ENCODE measurements around the gene RANBP3L. TPM values are rescaled to one million over a fixed set of nuclear protein-coding genes. Genes with fewer than 3 reads are reported as not detected.

Gene RANBP3L
- polyA plus RNA-seq, 1 donor = 0.60 TPM

- Histone ChIP-seq H3K27ac (ENCODE audit: low read length) (no peak overlapping the region), H3K36me3 (ENCODE audit: control insufficient read depth, insufficient read depth, low read length) (no peaks in the 10 kb centered on the region), H3K4me3 (ENCODE audit: low read length) (no peak overlapping the region), H3K4me1 (ENCODE audit: control insufficient read depth, insufficient read depth, low read length) (no peaks in the 10 kb centered on the region), H3K9me3 (ENCODE audit: control insufficient read depth, low read depth, low read length) (no peaks in the 10 kb centered on the region), H3K27me3 (ENCODE audit: control insufficient read depth, insufficient read depth, low read length) (peaks cover 9% of the 10 kb centered on the region)
- WGBS (ENCODE audit: insufficient coverage, low lambda C conversion rate) = 80% methylated on average over 1 of the region's 1 CpG
- DNase-seq = no peak
Observed at GRCh38 chr5:36312953-36313672, 11.4 kb upstream of the RANBP3L start.

GRCh38 chr5:36311956-36312355 lies 10.3 kb upstream of the RANBP3L start:
- Histone ChIP-seq H3K27me3 (ENCODE audit: control insufficient read depth, insufficient read depth, low read length) (peaks cover 11% of the 10 kb centered on the region), H3K36me3 (ENCODE audit: control insufficient read depth, insufficient read depth, low read length) (no peaks in the 10 kb centered on the region), H3K9me3 (ENCODE audit: control insufficient read depth, low read depth, low read length) (no peaks in the 10 kb centered on the region), H3K4me1 (ENCODE audit: control insufficient read depth, insufficient read depth, low read length) (no peaks in the 10 kb centered on the region), H3K4me3 (ENCODE audit: low read length) (no peak overlapping the region), H3K27ac (ENCODE audit: low read length) (no peak overlapping the region)
- no CpG with 5 or more reads among the region's 1 CpG for WGBS (ENCODE audit: insufficient coverage, low lambda C conversion rate)
- DNase-seq = no peak

GRCh38 chr5:36310138-36310537 lies 8.4 kb upstream of the RANBP3L start:
- H3K9me3 ChIP-seq (ENCODE audit: control insufficient read depth, low read depth, low read length) = no peaks in the 10 kb centered on the region
- no peak for DNase-seq

GRCh38 chr5:36305571-36306326 lies 4.0 kb upstream of the RANBP3L start:
- Histone ChIP-seq H3K4me1 (ENCODE audit: control insufficient read depth, insufficient read depth, low read length) (peaks cover 7% of the 10 kb centered on the region), H3K4me3 (ENCODE audit: low read length) (no peak overlapping the region), H3K27me3 (ENCODE audit: control insufficient read depth, insufficient read depth, low read length) (peaks cover 4% of the 10 kb centered on the region), H3K36me3 (ENCODE audit: control insufficient read depth, insufficient read depth, low read length) (no peaks in the 10 kb centered on the region), H3K9me3 (ENCODE audit: control insufficient read depth, low read depth, low read length) (no peaks in the 10 kb centered on the region), H3K27ac (ENCODE audit: low read length) (no peak overlapping the region)
- peak; percentile 24 to 25 for DNase-seq
- WGBS (ENCODE audit: insufficient coverage, low lambda C conversion rate) = 67% methylated on average over 1 of the region's 4 CpGs

More at GRCh38 chr5:36310138-36310537, 8.4 kb upstream of the RANBP3L start:
- no peak overlapping the region for H3K4me3 ChIP-seq (ENCODE audit: low read length)
- WGBS (ENCODE audit: insufficient coverage, low lambda C conversion rate) = 83% methylated on average over 2 of the region's 3 CpGs
- no peaks in the 10 kb centered on the region for H3K36me3 ChIP-seq (ENCODE audit: control insufficient read depth, insufficient read depth, low read length)
- no peak overlapping the region for H3K27ac ChIP-seq (ENCODE audit: low read length)
- no peaks in the 10 kb centered on the region for H3K4me1 ChIP-seq (ENCODE audit: control insufficient read depth, insufficient read depth, low read length)
- peaks cover 9% of the 10 kb centered on the region for H3K27me3 ChIP-seq (ENCODE audit: control insufficient read depth, insufficient read depth, low read length)

GRCh38 chr5:36304095-36304805 lies 2.5 kb upstream of the RANBP3L start:
- DNase-seq = no peak
- Histone ChIP-seq H3K27ac (ENCODE audit: low read length) (no peak overlapping the region), H3K4me1 (ENCODE audit: control insufficient read depth, insufficient read depth, low read length) (peaks cover 7% of the 10 kb centered on the region), H3K4me3 (ENCODE audit: low read length) (no peak overlapping the region), H3K36me3 (ENCODE audit: control insufficient read depth, insufficient read depth, low read length) (no peaks in the 10 kb centered on the region), H3K27me3 (ENCODE audit: control insufficient read depth, insufficient read depth, low read length) (peaks cover 2% of the 10 kb centered on the region), H3K9me3 (ENCODE audit: control insufficient read depth, low read depth, low read length) (no peaks in the 10 kb centered on the region)
- no CpG with 5 or more reads among the region's 7 CpGs for WGBS (ENCODE audit: insufficient coverage, low lambda C conversion rate)

- no peaks in the 10 kb centered on the region for H3K9me3 ChIP-seq (ENCODE audit: control insufficient read depth, low read depth, low read length)
- H3K27me3 ChIP-seq (ENCODE audit: control insufficient read depth, insufficient read depth, low read length) = no peaks in the 10 kb centered on the region
- H3K27ac ChIP-seq (ENCODE audit: low read length) = no peak overlapping the region
- H3K4me1 ChIP-seq (ENCODE audit: control insufficient read depth, insufficient read depth, low read length) = peaks cover 7% of the 10 kb centered on the region
- no peaks in the 10 kb centered on the region for H3K36me3 ChIP-seq (ENCODE audit: control insufficient read depth, insufficient read depth, low read length)
- no peak for DNase-seq
- WGBS (ENCODE audit: insufficient coverage, low lambda C conversion rate) = no CpG with 5 or more reads among the region's 4 CpGs
- H3K4me3 ChIP-seq (ENCODE audit: low read length) = no peak overlapping the region
Observed at GRCh38 chr5:36300927-36301540, 668 bp downstream of the RANBP3L start.

- H3K27me3 ChIP-seq (ENCODE audit: control insufficient read depth, insufficient read depth, low read length) = no peaks in the 10 kb centered on the region
- no CpG with 5 or more reads among the region's 3 CpGs for WGBS (ENCODE audit: insufficient coverage, low lambda C conversion rate)
- H3K4me3 ChIP-seq (ENCODE audit: low read length) = no peak overlapping the region
- H3K9me3 ChIP-seq (ENCODE audit: control insufficient read depth, low read depth, low read length) = no peaks in the 10 kb centered on the region
- H3K36me3 ChIP-seq (ENCODE audit: control insufficient read depth, insufficient read depth, low read length) = no peaks in the 10 kb centered on the region
- H3K4me1 ChIP-seq (ENCODE audit: control insufficient read depth, insufficient read depth, low read length) = peaks cover 7% of the 10 kb centered on the region
- no peak overlapping the region for H3K27ac ChIP-seq (ENCODE audit: low read length)
- no peak for DNase-seq
Observed at GRCh38 chr5:36300191-36300926, 1.3 kb downstream of the RANBP3L start.

- H3K27ac ChIP-seq (ENCODE audit: low read length) = no peak overlapping the region
- H3K36me3 ChIP-seq (ENCODE audit: control insufficient read depth, insufficient read depth, low read length) = no peaks in the 10 kb centered on the region
Observed at GRCh38 chr5:36298552-36298951, 3.1 kb downstream of the RANBP3L start.

GRCh38 chr5:36297653-36298052 lies 4.0 kb downstream of the RANBP3L start:
- H3K9me3 ChIP-seq (ENCODE audit: control insufficient read depth, low read depth, low read length) = no peaks in the 10 kb centered on the region
- H3K27ac ChIP-seq (ENCODE audit: low read length) = no peak overlapping the region
- no peak for DNase-seq
- no peaks in the 10 kb centered on the region for H3K36me3 ChIP-seq (ENCODE audit: control insufficient read depth, insufficient read depth, low read length)
- no CpG with 5 or more reads among the region's 3 CpGs for WGBS (ENCODE audit: insufficient coverage, low lambda C conversion rate)
- H3K27me3 ChIP-seq (ENCODE audit: control insufficient read depth, insufficient read depth, low read length) = no peaks in the 10 kb centered on the region
- no peak overlapping the region for H3K4me3 ChIP-seq (ENCODE audit: low read length)
- peaks cover 7% of the 10 kb centered on the region for H3K4me1 ChIP-seq (ENCODE audit: control insufficient read depth, insufficient read depth, low read length)

More at GRCh38 chr5:36298552-36298951, 3.1 kb downstream of the RANBP3L start:
- H3K9me3 ChIP-seq (ENCODE audit: control insufficient read depth, low read depth, low read length) = no peaks in the 10 kb centered on the region
- H3K4me3 ChIP-seq (ENCODE audit: low read length) = no peak overlapping the region
- DNase-seq = no peak
- peaks cover 7% of the 10 kb centered on the region for H3K4me1 ChIP-seq (ENCODE audit: control insufficient read depth, insufficient read depth, low read length)
- H3K27me3 ChIP-seq (ENCODE audit: control insufficient read depth, insufficient read depth, low read length) = no peaks in the 10 kb centered on the region
